IPS-15b (cell line): Measurements from ENCODE around the gene UCHL1.

Experiments used
- H3K27me3 ChIP-seq: one replicate; pipeline ENCODE4 v1.6.1; 2013; ENCODE audit warnings: low read length; ENCODE audit not compliant: control insufficient read depth, insufficient read depth
- H3K36me3 ChIP-seq: one replicate; pipeline ENCODE4 v1.6.1; 2013; ENCODE audit warnings: low read length; ENCODE audit not compliant: control insufficient read depth, insufficient read depth
- H3K4me1 ChIP-seq: one replicate; pipeline ENCODE4 v1.6.1; 2013; ENCODE audit warnings: mild to moderate bottlenecking, low read length; ENCODE audit not compliant: control insufficient read depth, insufficient read depth
- H3K4me3 ChIP-seq: one replicate; pipeline ENCODE4 v1.5.1; 2013; ENCODE audit warnings: low read depth, low read length
- H3K9ac ChIP-seq: one replicate; pipeline ENCODE4 v1.6.1; 2013; ENCODE audit warnings: low read depth, mild to moderate bottlenecking, low read length
- H3K9me3 ChIP-seq: one replicate; pipeline ENCODE4 v1.6.1; 2013; ENCODE audit warnings: mild to moderate bottlenecking, low read length; ENCODE audit not compliant: control insufficient read depth, insufficient read depth

The UCHL1 gene

DNA sequence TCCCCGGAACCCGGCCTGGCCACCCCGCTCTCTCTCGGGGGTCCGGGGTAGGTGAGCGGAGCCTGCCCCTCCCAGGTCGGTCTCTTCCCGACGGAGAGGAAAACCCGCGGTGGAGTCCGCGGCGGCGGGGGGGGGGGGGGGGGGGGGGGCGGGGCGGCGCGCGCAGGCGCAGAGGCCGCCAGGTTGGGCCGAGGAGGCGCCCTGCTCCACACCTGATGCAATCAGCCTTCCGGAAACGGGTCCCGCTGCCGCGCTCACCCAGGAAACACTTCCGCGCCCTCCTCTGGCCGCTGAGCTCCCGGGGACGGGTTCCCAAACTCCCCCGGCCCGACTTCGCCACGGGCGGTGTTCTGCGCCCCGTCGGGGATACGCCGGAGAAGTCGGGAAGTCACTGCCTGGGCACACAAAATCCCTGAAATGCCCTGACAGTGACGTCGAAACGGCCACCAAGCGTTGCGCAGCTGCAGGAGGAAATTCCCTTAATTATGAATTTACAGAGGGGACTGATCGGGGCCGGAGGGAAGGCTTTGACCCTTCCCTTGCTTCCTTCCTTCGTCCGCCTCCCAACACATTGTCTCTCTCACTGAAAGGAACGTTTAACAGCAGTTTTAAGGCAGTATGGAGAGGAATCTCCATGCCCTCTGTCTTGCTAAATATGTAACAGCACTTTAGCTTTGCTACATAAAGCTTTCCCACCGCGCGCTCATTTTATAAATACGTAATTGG is 40.3 kb upstream of the UCHL1 start:
- Histone ChIP-seq H3K4me3 (peak overlapping the region; percentile 83), H3K9ac (peak overlapping the region; percentile 92), H3K9me3 (no peaks in the 10 kb centered on the region), H3K27me3 (peaks cover 7% of the 10 kb centered on the region), H3K4me1 (peaks cover 12% of the 10 kb centered on the region), H3K36me3 (no peaks in the 10 kb centered on the region)

- peaks cover 7% of the 10 kb centered on the region for H3K27me3 ChIP-seq
- no peaks in the 10 kb centered on the region for H3K9me3 ChIP-seq
- H3K36me3 ChIP-seq: no peaks in the 10 kb centered on the region
- peak overlapping the region; percentile 70 for H3K9ac ChIP-seq
- peak overlapping the region; percentile 56 for H3K4me3 ChIP-seq
- H3K4me1 ChIP-seq: peaks cover 12% of the 10 kb centered on the region
Measured at GRCh38 chr4:41217020-41217333, 39.8 kb upstream of the UCHL1 start.

DNA sequence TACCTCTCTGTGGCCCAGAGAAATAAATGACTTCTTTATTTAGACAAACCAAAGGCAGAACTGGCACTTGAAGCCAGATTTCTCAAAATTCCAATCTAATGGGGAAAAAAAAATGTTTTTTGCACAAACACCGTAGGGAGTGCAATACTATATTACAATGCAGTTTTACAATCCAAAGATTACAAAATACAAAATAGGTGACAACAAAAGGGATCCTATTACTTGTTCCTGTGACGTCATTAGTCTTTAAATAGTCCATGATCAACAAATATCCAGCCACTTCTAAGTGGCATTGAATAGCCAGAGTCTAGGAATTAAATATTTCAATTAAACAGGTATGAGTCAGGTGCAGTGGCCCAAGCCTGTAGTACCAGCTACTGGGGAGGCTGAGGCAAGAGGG is 39.4 kb upstream of the UCHL1 start:
- peak overlapping the region; percentile 56 for H3K4me3 ChIP-seq
- H3K9ac ChIP-seq: no peak overlapping the region
- no peaks in the 10 kb centered on the region for H3K9me3 ChIP-seq
- peaks cover 7% of the 10 kb centered on the region for H3K27me3 ChIP-seq
- peaks cover 12% of the 10 kb centered on the region for H3K4me1 ChIP-seq
- no peaks in the 10 kb centered on the region for H3K36me3 ChIP-seq

DNA sequence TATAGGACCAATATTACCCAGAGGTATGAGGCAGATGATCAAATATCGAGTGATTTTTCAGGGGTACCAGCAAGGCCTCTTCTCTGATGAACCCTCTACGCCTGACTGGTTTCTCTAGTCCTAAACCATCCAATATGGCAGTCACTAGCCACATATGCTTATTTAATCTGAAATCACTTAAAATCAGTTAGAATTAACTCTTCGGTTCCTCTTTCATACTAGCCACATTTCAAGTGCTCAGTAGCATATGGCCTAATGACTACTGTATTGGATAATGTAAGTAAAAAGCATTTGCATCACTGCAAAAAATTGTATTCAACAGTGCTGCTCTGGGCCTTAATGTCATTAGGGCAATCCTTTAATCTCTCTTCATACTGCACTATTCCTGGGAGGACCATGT is 38.0 kb upstream of the UCHL1 start:
- Histone ChIP-seq H3K4me3 (no peak overlapping the region), H3K9me3 (no peaks in the 10 kb centered on the region)

GRCh38 chr4:41219421-41219950 is 37.2 kb upstream of the UCHL1 start:
- Histone ChIP-seq H3K36me3 (no peaks in the 10 kb centered on the region), H3K9ac (no peak overlapping the region), H3K4me1 (peaks cover 10% of the 10 kb centered on the region), H3K4me3 (no peak overlapping the region), H3K27me3 (no peaks in the 10 kb centered on the region), H3K9me3 (no peaks in the 10 kb centered on the region)

More for the DNA sequence above, 38.0 kb upstream of the UCHL1 start:
- Histone ChIP-seq H3K9ac (no peak overlapping the region), H3K36me3 (no peaks in the 10 kb centered on the region), H3K27me3 (no peaks in the 10 kb centered on the region), H3K4me1 (peaks cover 10% of the 10 kb centered on the region)

- Histone ChIP-seq H3K4me3 (no peak overlapping the region), H3K27me3 (no peaks in the 10 kb centered on the region), H3K9ac (no peak overlapping the region), H3K4me1 (peaks cover 2% of the 10 kb centered on the region), H3K9me3 (no peaks in the 10 kb centered on the region), H3K36me3 (no peaks in the 10 kb centered on the region)
Measured at GRCh38 chr4:41221850-41222645, 34.7 kb upstream of the UCHL1 start.

GRCh38 chr4:41227902-41228301 is 28.8 kb upstream of the UCHL1 start:
- Histone ChIP-seq H3K9me3 (no peaks in the 10 kb centered on the region), H3K9ac (no peak overlapping the region), H3K4me1 (no peaks in the 10 kb centered on the region), H3K36me3 (no peaks in the 10 kb centered on the region), H3K4me3 (no peak overlapping the region), H3K27me3 (no peaks in the 10 kb centered on the region)

GRCh38 chr4:41232406-41232805 is 24.3 kb upstream of the UCHL1 start:
- H3K4me3 ChIP-seq: no peak overlapping the region
- H3K9ac ChIP-seq: no peak overlapping the region
- no peaks in the 10 kb centered on the region for H3K4me1 ChIP-seq
- H3K9me3 ChIP-seq: no peaks in the 10 kb centered on the region
- no peaks in the 10 kb centered on the region for H3K27me3 ChIP-seq
- H3K36me3 ChIP-seq: no peaks in the 10 kb centered on the region

GRCh38 chr4:41232856-41233255 is 23.9 kb upstream of the UCHL1 start:
- no peaks in the 10 kb centered on the region for H3K36me3 ChIP-seq
- no peak overlapping the region for H3K4me3 ChIP-seq
- H3K9ac ChIP-seq: no peak overlapping the region
- H3K9me3 ChIP-seq: no peaks in the 10 kb centered on the region
- H3K27me3 ChIP-seq: no peaks in the 10 kb centered on the region
- no peaks in the 10 kb centered on the region for H3K4me1 ChIP-seq

DNA sequence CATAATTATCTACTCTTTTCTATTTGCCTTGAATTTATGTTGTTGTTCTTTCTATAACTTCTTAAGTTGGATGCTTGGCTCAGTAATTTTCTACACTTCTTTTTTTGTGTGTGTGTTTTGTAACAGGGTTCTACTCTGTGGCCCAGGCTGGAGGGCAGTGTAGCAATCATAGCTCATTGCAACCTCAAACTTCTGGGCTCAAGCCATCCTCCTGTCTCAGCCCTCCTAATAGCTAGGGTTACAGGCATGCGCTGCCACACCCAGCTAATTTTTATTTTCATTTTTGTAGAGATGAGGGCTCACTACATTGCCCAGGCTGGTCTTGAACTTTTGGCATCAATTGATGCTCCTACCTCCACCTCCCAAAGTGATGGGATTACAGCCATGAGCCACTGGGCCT is 20.7 kb upstream of the UCHL1 start:
- H3K4me3 ChIP-seq: no peak overlapping the region

GRCh38 chr4:41236508-41236907 is 20.2 kb upstream of the UCHL1 start:
- H3K27me3 ChIP-seq: no peaks in the 10 kb centered on the region
- H3K9me3 ChIP-seq: no peaks in the 10 kb centered on the region
- H3K4me3 ChIP-seq: no peak overlapping the region
- no peak overlapping the region for H3K9ac ChIP-seq
- no peaks in the 10 kb centered on the region for H3K36me3 ChIP-seq
- no peaks in the 10 kb centered on the region for H3K4me1 ChIP-seq

More for the DNA sequence above, 20.7 kb upstream of the UCHL1 start:
- no peaks in the 10 kb centered on the region for H3K4me1 ChIP-seq
- no peaks in the 10 kb centered on the region for H3K9me3 ChIP-seq
- no peaks in the 10 kb centered on the region for H3K36me3 ChIP-seq
- no peaks in the 10 kb centered on the region for H3K27me3 ChIP-seq
- no peak overlapping the region for H3K9ac ChIP-seq

DNA sequence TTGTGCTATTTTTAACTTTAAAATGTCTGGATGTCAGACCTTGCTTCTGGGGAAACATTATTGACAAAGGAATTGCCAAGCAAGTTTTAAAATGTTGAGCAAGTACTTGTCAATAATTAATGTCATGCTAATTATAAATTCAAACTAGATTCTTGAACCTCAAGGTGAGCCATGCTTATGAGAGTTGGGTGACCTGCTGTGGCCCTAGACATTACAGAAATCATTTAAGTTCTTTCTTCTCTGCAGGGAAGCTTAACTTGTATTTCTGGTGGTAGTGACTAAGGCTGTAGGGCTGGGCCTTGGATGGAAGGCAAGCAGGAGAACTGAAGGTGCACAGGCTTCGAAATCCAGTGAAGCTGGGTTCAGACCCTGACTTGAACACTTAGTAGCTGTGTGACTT is 14.8 kb upstream of the UCHL1 start:
- no peak overlapping the region for H3K9ac ChIP-seq
- H3K27me3 ChIP-seq: no peaks in the 10 kb centered on the region
- no peaks in the 10 kb centered on the region for H3K4me1 ChIP-seq
- H3K4me3 ChIP-seq: no peak overlapping the region
- no peaks in the 10 kb centered on the region for H3K36me3 ChIP-seq
- H3K9me3 ChIP-seq: no peaks in the 10 kb centered on the region
